Sigmoid colon (tissue), 7 donors: Measurements from ENCODE around the gene NUFIP2. TPM values are rescaled to one million over a fixed set of nuclear protein-coding genes. Genes with fewer than 3 reads are reported as not detected.

Source experiments
- DNase-seq: peaks from one replicate; pipeline ENCODE4 v3.0.0-alpha.2; 2019
- H3K27ac ChIP-seq, 4 donors: fragments of 200-600 bp; sonication (generic); one replicate each; pipeline ENCODE4 v1.5.1; 2016 to 2019; ENCODE audit warnings: mild to moderate bottlenecking in 1 of 4
- H3K27me3 ChIP-seq, 3 donors: fragments of 200-600 bp; sonication (generic); one replicate each; pipeline ENCODE4 v1.5.1; 2019; ENCODE audit warnings: mild to moderate bottlenecking in 1 of 3
- H3K36me3 ChIP-seq, 4 donors: fragments of 200-600 bp; sonication (generic); one replicate each; pipeline ENCODE4 v1.5.1; 2016 to 2019
- H3K4me1 ChIP-seq, 4 donors: fragments of 200-600 bp; sonication (generic); one replicate each; pipeline ENCODE4 v1.5.1; 2017 to 2019
- H3K4me3 ChIP-seq, 4 donors: fragments of 200-600 bp; sonication (generic); one replicate each; pipeline ENCODE4 v1.5.1; 2017 to 2019; ENCODE audit warnings: mild to moderate bottlenecking in 2 of 4, moderate library complexity in 1 of 4
- H3K9me3 ChIP-seq, 4 donors: fragments of 200-600 bp in 3 of 4; sonication (generic) in 3 of 4; one replicate each; pipeline versions ENCODE4 v1.5.1 to v1.6.1; 2013 to 2019
- CTCF ChIP-seq, 4 experiments: fragments of 450-650 bp in 3 of 4; fragments of 200-600 bp in 1 of 4; IDR thresholded peaks; one replicate each; pipeline ENCODE4 v1.5.1; 2016 to 2019; ENCODE audit warnings: antibody characterized with exemption in 4 of 4, mild to moderate bottlenecking in 3 of 4, moderate library complexity in 2 of 4
- EP300 ChIP-seq, 4 donors: sonication (generic); formaldehyde crosslinking; IDR thresholded peaks; one replicate each; pipeline ENCODE4 v1.6.1; 2017; ENCODE audit warnings: antibody characterized with exemption in 4 of 4
- POLR2A ChIP-seq, 2 donors: fragments of 450-650 bp; IDR thresholded peaks; one replicate each; pipeline ENCODE4 v1.6.1; 2016; ENCODE audit warnings: antibody characterized with exemption in 2 of 2, mild to moderate bottlenecking in 2 of 2, moderate library complexity in 2 of 2
- POLR2AphosphoS5 ChIP-seq, 4 donors: sonication (generic); formaldehyde crosslinking; IDR thresholded peaks; one replicate each; pipeline ENCODE4 v1.6.1; 2017; ENCODE audit warnings: antibody characterized with exemption in 4 of 4
- WGBS, 2 donors: extraction: QIAGEN DNeasy Blood & Tissue Kit; methylation state at CpG; one replicate each; pipeline ENCODE4 v1.1.7; 2013; 5-methylcytosine and 5-hydroxymethylcytosine counted together
- intact Hi-C: fragments of 100-400 bp; cut with DNase I; formaldehyde crosslinking; loops from one replicate; pipeline ENCODE4 v1.15.1; 2023
- polyA plus RNA-seq, 3 donors: library from polyadenylated mRNA; stranded (reverse); fragments of 200-250 nt; gene quantifications; one replicate each; pipeline ENCODE4 v1.2.3, GENCODE V29; 2013
- total RNA-seq, 4 donors: library from RNA; depleted of rRNA; stranded (reverse); fragments of >200 nt; gene quantifications; one replicate each; pipeline ENCODE4 v1.1.0, GENCODE V29; 2016
- donor health status: healthy with polysubstance abuse.
- donor health status: Bipolar disorder and iron deficiency.
- donor health status: healthy.

Gene NUFIP2
- total and polyA plus RNA-seq, 7 donors, result 6.6 to 30.7 (median 26.5) TPM

- Histone ChIP-seq H3K4me3 (no peak overlapping the region), H3K9me3 (no peaks in the 10 kb centered on the region), H3K27me3 (no peaks in the 10 kb centered on the region), H3K36me3 (no peaks in the 10 kb centered on the region), H3K4me1 (peaks cover 0 to 9% (median 7%) of the 10 kb centered on the region in 4 donors), H3K27ac (no peak overlapping the region)
- intact Hi-C loops, result loop anchor here (5.0 kb wide), 1 partner anchor 77 kb away; the partner anchor contains the start of gene NUFIP2
- DNase-seq, result no peak
- WGBS, 2 donors, result 85 to 87% methylated on average over 4 of the region's 4 CpGs
- TF ChIP-seq CTCF (IDR thresholded peaks at IDR 0.05) (no peak), EP300 (IDR thresholded peaks at IDR 0.05) (no peak), POLR2A (IDR thresholded peaks at IDR 0.05) (no peak), POLR2AphosphoS5 (IDR thresholded peaks at IDR 0.05) (no peak)
Measured at GRCh38 chr17:29215717-29216116, 78.2 kb downstream of the NUFIP2 start.

GRCh38 chr17:29215174-29215573 lies 78.8 kb downstream of the NUFIP2 start:
- Histone ChIP-seq H3K9me3 (no peaks in the 10 kb centered on the region), H3K4me3 (no peak overlapping the region), H3K36me3 (no peaks in the 10 kb centered on the region), H3K27ac (no peak overlapping the region), H3K27me3 (no peaks in the 10 kb centered on the region), H3K4me1 (peaks cover 0 to 9% (median 7%) of the 10 kb centered on the region in 4 donors)
- no peak for TF ChIP-seq POLR2AphosphoS5 (IDR thresholded peaks at IDR 0.05)
- TF ChIP-seq CTCF (IDR thresholded peaks at IDR 0.05), result no peak
- WGBS, 2 donors, result 91 to 94% methylated on average over 10 of the region's 10 CpGs
- intact Hi-C loops, result loop anchor here (5.0 kb wide), 1 partner anchor 77 kb away; the partner anchor contains the start of gene NUFIP2
- DNase-seq, result no peak

- H3K4me3 ChIP-seq, result no peak overlapping the region
- TF ChIP-seq POLR2AphosphoS5 (IDR thresholded peaks at IDR 0.05) (no peak), CTCF (IDR thresholded peaks at IDR 0.05) (no peak), POLR2A (IDR thresholded peaks at IDR 0.05) (no peak), EP300 (IDR thresholded peaks at IDR 0.05) (no peak)
- intact Hi-C loops, result loop anchor here (5.0 kb wide), 1 partner anchor 78 kb away; the partner anchor contains the start of gene NUFIP2
- H3K27me3 ChIP-seq, result no peaks in the 10 kb centered on the region
- WGBS, 2 donors, result 90 to 92% methylated on average over 8 of the region's 8 CpGs
- peaks cover 0 to 7% (median 5%) of the 10 kb centered on the region in 4 donors for H3K4me1 ChIP-seq
- no peaks in the 10 kb centered on the region for H3K36me3 ChIP-seq
- no peak overlapping the region for H3K27ac ChIP-seq
- H3K9me3 ChIP-seq, result no peaks in the 10 kb centered on the region
- DNase-seq, result no peak
Measured at GRCh38 chr17:29214215-29215146, 79.5 kb downstream of the NUFIP2 start.

- H3K4me3 ChIP-seq, result no peak overlapping the region
- TF ChIP-seq EP300 (IDR thresholded peaks at IDR 0.05), result no peak
- TF ChIP-seq POLR2AphosphoS5 (IDR thresholded peaks at IDR 0.05), result no peak
- TF ChIP-seq POLR2A (IDR thresholded peaks at IDR 0.05), result no peak
- no peak for TF ChIP-seq CTCF (IDR thresholded peaks at IDR 0.05)
- H3K4me1 ChIP-seq, result no peaks in the 10 kb centered on the region
- no peaks in the 10 kb centered on the region for H3K27me3 ChIP-seq
- intact Hi-C loops, result no loop called here
- DNase-seq, result no peak
- no peaks in the 10 kb centered on the region for H3K36me3 ChIP-seq
- WGBS, 2 donors, result 69 to 87% methylated on average over 5 of the region's 5 CpGs
- no peaks in the 10 kb centered on the region for H3K9me3 ChIP-seq
- H3K27ac ChIP-seq, result no peak overlapping the region
Measured at GRCh38 chr17:29212681-29213121, 81.2 kb downstream of the NUFIP2 start.
